CD4-positive, alpha-beta T cell treated with Interleukin-4 for 1 hour (primary cell): ENCODE data around the gene TIMP2.
"Not testable (repeated sequence)": the region's sequence is repeated elsewhere in the genome, so short reads cannot be mapped to it uniquely, and the experiment has no call there.

Source experiments
- DNase-seq, 2 donors: peaks; one replicate each; pipeline ENCODE4 v3.0.0-alpha.2; 2020 to 2022

The TIMP2 gene

DNA sequence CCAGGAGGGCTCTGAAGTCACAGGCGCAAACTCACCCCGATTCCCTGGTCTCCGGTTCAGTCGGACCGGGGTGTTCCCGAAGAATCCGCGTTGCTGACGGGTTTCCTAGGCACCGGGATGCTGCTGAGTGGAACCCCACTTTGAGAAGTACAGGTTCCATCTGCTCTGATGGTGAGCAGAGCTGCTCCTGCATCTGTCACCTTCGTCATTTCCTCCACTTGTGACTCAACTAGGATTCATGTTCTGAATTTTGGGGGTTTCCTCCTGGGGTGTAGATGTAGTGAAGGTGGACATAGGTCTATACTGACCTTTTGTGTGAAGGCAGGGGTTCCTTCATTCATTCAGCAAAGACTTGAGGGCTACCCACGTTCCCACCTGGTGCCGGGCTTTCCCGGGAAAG lies 29.5 kb upstream of the TIMP2 start:
- DNase-seq: no peak

GRCh38 chr17:78953356-78954350 lies 28.5 kb upstream of the TIMP2 start:
- DNase-seq: no peak

DNA sequence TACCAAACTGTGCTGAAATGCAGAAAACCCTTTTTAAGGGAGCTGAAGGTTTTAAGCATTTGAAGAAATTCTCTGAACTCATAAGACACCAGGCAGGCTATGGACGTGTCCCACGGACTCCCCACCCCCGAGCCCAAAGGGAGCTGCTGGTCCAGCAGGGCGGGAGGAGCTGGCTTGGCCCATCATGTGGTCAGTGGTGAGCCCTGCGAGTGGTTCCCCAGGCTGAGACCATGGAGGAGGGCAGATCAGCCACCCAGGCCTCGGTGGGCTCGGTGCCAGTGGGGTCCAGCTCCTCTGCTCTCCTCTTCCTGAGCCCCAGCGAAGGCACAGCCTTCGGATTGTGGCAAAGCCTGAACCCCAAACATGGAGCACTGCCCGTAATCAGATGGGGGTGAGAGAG lies 27.5 kb upstream of the TIMP2 start:
- DNase-seq: no peak

- DNase-seq: no peak
These were observed 26.9 kb upstream of the TIMP2 start for GRCh38 chr17:78951967-78952551.

DNA sequence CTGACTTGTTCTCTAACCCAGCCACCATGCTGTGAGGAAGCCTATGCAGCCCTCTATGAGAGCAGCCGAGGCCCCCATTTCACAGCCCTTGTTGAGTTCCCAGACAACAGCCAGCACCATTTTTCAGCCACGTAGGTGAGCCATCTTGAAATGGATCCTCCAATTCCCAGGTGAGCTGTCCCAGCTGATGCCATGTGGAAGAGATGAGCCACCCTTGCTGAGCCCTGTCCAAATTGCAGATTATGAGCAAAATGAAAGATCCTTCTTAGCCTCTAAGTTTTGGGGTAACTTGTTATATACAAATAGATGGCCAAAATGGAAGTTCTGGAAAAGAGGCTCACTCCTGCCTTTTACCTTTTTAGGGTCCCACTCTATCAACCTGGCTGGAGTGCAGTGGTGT lies 25.7 kb upstream of the TIMP2 start:
- no peak for DNase-seq

DNA sequence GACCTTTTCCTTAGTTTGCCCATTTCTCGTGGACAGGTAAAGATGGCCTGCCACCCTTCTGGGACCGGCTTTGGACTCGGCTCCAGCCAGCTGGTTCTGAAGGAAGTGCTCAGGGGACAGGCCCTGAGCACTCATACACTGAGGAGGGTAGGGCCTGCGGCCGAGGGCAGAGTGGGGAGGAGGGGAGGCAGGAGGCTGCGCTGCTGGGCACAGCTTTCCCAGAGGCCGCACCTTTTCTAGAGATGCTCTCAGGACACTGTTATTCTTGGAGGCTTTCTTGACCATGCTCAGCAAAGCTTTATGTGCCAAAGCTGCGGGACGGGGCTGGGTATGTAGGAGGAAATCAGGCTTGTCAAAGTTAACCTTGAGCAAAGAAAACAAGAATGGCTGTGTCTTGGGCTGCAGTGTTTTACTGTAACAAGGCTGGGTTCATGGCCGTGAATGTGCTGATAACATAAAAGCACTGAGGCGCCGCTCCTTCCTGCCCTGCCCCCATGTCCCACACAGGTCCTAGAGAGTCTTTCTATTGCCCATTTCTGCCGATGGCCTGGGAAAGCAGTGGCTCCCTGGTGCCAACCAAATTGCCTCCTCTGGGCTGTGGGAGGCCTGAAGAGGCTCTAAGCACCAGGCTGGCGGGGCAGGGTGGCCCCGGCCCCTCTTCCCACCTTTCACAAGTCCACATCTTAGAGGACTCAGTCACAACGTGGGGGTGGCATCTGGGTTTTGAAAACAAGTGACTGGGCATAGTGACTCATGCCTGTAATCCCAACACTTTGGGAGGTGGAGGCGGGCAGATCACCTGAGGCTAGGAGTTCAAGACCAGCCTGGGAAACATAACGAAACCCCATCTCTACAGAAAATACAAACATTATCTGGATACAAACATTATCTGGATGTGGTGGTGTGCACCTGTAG lies 22.3 kb upstream of the TIMP2 start:
- no peak for DNase-seq

DNA sequence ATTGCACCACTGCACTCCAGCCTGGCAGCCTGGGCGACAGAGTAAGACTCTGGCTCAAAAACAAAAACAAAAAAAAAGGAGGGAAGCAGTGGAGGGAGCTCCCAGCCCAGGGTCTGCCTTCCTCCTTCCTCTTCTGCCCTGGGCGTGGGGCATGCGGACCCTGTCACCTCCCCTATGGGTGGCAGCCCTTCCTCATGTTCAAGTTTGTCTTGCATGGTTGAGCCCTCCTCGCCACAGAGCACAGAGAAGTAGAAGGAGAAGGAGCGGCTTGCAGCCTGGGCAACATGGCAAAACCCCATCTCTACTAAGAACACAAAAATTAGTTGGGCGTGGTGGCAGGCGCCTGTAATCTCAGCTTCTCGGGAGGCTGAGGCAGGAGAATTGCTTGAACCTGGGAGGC lies 21.4 kb upstream of the TIMP2 start:
- no peak for DNase-seq

DNA sequence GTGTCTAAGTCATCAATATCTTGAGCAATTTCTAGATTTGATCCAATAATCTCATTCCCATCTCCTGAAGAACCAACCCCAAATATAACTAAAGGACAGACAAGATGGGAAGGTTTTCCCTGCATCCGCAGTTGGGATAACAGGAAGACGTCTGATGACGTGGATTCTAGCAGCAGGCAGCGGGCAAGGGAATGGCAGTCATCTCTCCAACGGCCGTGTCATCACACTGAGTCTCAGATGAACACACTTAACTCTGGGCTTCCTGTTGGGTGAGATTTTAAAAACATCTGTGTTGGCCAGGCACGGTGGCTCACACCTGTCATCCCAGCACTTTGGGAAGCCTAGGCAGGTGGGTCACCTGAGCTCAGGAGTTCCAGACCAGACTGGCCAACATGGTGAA lies 20.9 kb upstream of the TIMP2 start:
- no peak for DNase-seq

GRCh38 chr17:78945455-78945854 lies 20.3 kb upstream of the TIMP2 start:
- not testable (repeated sequence) for DNase-seq

DNA sequence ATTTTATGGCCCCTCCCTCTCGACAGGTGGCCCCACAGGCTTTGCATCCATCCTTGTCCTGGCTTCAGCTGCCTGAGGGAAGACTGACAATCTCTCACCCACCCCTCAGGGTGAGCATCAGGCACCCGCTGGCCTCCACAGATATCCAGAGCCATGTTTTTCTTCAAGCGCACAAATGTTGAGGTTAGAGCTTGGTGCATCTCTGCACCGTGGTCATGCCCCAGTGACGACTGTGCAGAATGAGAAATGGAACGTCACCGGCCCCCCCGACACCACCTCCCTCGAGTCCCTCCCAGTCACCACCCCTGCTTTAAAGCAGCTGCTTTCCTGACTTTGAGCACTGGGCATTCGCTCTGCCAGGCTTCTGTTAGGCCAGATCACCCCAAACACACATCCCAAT lies 19.8 kb upstream of the TIMP2 start:
- DNase-seq: no peak

GRCh38 chr17:78944026-78944425 lies 18.8 kb upstream of the TIMP2 start:
- DNase-seq: no peak

GRCh38 chr17:78940708-78941107 lies 15.5 kb upstream of the TIMP2 start:
- DNase-seq: no peak

DNA sequence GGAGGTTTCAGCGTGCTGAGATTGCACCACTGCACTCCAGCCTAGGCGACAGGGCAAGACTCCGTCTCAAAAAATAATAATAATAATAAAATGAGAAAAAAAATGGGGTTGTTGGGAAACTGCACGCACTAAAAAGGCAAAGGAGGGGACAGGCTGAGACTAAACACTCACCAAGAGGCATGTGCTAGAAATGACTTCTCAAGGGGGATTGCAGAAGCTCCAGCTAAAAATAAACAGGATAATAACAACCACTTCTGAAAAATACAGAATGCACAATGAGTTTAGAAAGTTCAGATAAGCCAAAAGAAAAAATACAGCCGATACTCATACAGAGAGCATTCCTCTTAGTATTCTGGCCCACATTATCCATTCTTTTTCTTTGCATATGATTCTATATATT lies 15.1 kb upstream of the TIMP2 start:
- no peak for DNase-seq

DNA sequence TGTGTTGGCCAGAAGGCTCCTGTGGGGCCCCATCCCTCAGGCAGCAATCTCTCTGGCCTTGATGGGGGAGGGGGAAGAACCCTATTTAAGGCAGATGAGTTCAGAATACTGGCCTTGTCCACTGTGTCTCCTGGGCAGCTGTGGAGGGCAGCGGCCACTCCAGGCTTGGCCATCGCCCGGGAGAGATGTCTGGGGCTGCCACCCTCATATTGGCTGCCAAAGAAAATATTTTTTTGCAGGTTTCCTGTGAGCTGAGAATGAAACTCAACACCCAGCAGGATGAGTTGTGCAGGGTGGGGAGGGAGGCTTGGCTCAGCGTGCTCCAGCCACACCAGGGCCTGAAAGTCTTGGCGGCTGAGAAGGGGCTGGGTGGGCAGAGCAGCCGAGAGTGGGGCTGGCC lies 14.4 kb upstream of the TIMP2 start:
- DNase-seq: no peak

DNA sequence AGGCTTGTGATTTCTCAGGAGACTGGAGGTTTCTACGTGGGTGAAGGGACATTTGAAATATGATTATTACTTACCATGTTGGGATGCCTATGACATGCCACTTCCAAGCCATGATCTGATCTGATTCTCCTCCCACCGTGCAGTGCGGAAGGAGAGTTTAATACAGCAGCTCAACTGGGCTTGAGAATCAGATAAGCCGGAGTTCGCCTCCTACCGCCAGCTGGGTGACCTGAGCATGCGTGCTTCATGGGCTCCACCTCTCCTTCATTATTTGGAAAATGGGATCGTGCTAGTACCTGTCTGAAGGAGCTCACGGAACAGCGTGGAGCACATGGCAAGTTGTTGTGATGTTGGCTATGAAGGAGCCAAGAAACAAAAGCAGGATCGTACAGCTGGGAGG lies 12.4 kb upstream of the TIMP2 start:
- no peak for DNase-seq

- no peak for DNase-seq
These were observed 10.5 kb upstream of the TIMP2 start for GRCh38 chr17:78935419-78936323.

DNA sequence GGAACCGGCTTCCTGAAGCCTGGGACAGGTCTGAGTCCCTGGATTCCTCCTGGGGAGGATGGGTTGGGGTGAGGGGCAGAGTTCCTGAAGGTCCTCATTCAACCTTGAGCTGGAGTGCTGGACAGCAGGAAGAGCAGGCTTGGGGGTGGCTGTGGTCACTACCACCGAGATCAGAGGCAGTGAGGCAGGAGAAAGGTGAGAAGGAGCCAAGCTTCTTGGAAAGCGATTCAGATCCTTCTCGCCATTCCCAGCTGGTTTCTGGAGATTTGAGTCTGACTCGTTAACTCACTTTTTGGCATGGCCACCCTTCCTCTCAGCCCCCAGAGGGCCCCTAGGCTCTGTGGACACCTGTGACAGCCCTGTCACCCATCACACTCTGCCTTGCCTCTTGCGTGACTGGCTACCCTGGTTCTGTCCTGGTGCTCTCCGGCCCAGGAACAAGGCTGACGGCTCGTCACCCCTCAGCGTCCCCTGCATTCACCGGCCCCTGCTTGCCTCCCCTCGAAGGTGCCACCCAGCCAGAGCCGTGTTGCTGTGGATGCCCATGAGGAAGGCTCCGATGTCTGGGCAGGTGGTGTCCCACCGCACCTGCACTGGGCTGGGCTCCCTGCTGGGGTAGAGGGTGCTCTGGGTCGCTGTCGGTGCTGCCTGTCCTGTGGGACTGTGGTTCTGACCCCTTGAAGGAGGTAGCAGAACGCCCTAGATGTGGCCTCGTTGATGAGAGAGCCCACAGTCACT lies 9.7 kb upstream of the TIMP2 start:
- no peak for DNase-seq

GRCh38 chr17:78933959-78934568 lies 8.9 kb upstream of the TIMP2 start:
- DNase-seq: peak in 1 of 2 donors; percentile 26

DNA sequence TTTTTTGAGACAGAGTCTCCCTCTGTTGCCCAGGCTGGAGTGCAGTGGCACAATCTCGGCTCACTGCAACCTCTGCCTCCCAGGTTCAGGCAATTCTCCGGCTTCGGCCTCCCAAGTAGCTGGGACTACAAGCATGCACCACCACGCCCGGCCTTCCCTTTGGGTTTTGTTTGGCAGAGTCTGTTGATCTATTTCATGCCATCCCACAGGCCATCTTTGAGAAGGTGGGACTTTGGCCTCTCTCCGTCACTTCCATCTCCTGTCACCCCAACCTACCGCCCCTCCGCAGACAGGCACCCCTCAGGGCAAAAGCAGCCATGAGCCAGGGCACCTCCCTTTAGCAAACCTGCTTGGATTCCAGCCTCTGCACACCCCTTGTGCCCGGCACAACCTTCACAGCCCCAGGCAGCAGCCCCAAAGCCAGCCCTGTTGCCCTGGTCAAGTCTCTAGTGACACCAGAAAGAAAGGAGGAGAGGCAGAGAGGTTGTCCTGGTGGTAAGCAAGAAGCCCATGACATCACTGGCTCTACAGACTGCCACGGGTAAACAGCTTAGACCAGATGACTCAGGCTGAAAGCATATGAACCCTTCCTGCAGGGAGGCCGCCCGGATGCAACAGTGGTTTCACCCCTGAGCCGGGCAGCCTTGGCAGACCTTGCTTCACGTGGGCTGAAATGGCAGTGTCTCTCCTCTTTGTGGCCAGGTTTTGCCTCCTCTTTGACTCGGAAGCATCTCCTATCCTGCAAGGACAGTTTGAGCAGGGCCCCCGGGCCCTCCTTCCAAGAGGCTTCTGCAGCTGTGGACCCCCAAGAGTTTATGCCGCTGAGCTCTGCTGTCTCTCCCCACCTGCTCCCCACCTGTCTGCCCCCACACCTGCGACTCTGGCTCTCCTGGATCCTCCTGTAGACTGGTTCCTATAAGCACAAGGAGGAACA lies 8.1 kb upstream of the TIMP2 start:
- DNase-seq: peak; percentile 37 to 50
